Ureter (tissue), 1 donor: ENCODE data around the gene SIGLEC8. TPM values are rescaled to one million over a fixed set of nuclear protein-coding genes. Genes with fewer than 3 reads are reported as not detected.
"Not testable (repeated sequence)": the region's sequence is repeated elsewhere in the genome, so short reads cannot be mapped to it uniquely, and the experiment has no call there.

Experiments
- DNase-seq: peaks from one replicate; pipeline ENCODE4 v3.0.0-alpha.2; 2020; ENCODE audit warnings: low spot score
- total RNA-seq: library from RNA; stranded (reverse); gene quantifications from one replicate; pipeline ENCODE4 v1.2.4, GENCODE V29; 2023
- donor health status: DM: yes; HTN: yes; CAD: no.

The SIGLEC8 gene
- total RNA-seq, result 6.3 TPM

- DNase-seq, result no peak
Observed at GRCh38 chr19:51458051-51458645, at the start of gene SIGLEC8. SIGLEC8 (minus strand) TSS chr19:51458454; CDS start chr19:51458387, 67 bp downstream.

DNA sequence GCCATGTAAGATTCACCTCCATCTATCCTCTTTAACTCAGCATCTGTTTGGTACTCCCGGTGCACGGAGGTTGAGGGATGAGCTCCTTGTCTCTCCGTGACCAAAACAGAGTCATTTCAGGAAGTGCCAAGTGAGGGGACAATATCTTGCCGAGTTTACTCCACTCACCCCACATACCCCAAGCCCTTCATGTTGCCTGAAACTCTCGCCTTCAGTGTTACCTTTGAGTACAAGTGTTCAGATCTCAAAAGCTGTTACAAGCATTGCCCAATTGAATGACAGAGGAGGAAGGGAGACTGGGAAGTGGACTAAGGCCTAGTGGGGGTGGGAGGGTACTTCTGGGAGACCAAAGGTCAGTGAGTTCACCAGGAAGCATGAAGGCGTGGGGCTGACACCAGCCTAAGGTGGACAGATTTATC is 49.4 kb upstream of the SIGLEC8 start:
- DNase-seq, result no peak

- DNase-seq, result no peak
Observed at GRCh38 chr19:51507192-51507591, 48.9 kb upstream of the SIGLEC8 start.

GRCh38 chr19:51505904-51506303 is 47.6 kb upstream of the SIGLEC8 start:
- no peak for DNase-seq

DNA sequence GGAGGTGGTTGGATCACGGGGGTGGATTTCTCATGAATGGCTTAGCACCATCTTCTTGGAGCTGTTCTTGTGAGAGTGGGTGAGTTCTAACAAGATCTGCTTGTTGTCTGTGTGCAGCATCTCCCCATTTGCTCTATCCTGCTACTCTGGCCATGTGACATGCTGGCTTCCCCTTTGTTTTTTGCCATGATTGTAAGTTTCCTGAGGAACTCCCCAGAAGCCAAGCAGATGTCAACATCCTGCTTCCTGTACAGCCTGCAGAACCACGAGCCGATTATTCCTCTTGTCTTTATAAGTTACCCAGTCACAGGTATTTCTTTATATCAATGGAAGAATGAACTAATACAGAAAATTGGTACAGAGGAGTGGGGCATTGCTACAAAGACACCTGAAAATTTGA is 45.6 kb upstream of the SIGLEC8 start:
- no peak for DNase-seq

DNA sequence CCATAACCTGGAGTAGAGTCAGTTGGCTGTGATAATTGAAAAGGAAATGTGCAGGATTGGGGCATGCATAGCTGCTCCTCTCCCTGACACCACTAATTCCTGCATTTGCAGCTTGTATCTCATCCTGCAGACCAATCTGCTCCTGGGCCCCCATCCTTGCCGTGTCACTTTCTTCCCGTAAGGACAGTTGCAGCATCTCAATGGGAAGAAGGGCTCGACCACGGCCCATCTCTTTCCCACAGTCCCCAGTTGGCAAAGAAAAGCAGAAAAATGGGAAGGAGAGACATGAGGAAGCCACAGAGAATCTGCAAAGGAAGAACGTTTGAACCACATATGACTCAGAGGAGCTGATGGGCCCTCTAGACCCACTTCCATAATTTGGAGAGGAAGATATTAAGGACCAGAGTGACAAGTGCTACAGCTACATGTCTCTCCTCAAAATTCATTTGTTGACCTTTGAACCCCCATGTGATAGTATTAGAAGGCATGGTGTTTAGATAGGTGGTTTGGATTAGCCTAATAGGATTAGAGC is 45.1 kb upstream of the SIGLEC8 start:
- DNase-seq, result no peak

GRCh38 chr19:51501594-51502263 is 43.5 kb upstream of the SIGLEC8 start, which contains the start of gene SIGLEC12:
SIGLEC12 (minus strand) TSS chr19:51501800; CDS start chr19:51501733, 67 bp downstream.
- DNase-seq, result no peak

DNA sequence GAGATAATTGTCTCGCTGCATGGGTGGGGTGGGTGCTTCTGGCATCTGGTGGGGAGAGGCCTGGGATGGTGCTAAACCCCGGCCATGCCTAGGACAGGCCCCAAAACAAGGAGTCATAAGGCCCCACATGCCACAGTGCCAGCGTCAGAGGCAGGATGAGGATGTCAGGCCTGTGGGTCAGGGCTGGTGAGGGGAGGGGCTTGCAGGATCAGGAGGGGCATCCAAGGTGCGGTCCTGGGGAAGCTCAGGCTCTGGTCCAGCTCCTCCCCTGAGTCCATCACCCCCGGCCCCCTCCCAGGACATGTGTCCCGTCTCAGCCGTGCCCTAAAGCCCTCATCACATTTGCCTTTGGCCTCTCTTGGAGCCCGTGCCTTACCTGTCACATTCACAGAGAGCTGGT is 42.7 kb upstream of the SIGLEC8 start:
- DNase-seq, result not testable (repeated sequence)

DNA sequence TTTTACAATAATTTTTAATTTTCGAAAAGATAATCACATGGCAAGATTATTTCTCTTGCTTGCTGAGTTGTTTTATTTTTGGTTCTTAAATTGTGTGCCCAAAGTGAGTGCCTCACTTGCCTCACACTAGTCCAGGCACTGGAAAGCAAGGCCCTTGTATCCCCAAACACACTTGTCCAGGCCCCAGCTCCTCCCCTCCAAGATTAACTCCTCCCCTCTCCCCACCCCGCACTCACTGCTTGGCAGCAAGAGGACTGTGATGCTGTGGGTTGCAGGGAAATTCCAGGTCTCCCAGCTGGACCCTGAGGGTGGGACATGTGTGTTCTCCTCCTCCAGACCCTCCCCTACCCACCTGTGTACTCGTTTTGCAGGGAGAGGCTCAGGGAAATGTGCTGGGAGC is 39.4 kb upstream of the SIGLEC8 start:
- peak; percentile 12 for DNase-seq

DNA sequence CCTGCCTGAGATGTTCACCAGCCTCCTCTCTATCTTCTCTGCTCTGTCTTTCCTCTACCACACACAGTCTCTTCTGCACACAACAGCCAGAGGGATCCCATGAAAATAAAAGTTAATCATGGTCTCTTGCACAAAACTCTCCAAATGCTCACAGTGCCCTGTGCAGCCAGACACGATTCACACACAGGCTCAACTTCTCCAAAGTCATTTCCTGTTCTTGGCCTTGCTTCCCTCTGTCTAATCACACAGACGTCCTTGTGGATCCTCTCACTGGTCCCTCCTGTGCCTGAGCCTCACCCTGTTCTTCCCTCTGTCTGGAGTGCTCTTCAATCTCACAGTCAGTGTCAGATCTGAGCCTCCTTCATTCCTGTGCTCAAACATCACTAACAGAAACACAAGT is 35.5 kb upstream of the SIGLEC8 start:
- DNase-seq, result no peak

DNA sequence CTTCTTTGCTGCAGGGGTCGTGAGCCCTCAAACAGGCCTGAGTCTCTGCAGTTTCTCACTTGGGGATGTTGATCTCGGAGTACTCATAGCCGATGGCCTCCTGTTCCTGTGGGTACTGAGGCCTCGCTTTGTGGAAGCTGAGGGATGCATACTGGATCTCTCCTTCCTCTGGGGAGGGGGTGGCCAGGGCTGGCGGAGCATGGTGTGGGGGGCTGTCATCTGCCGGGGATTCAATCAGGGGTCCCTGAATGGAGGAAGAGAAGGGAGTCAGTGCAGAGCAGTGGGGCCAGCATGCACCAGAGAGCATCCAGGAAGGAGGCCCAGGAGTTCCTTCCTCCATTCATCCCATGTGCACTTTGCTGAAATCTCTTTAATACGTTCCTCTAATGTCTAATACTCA is 33.3 kb upstream of the SIGLEC8 start:
- no peak for DNase-seq

- no peak for DNase-seq
Observed at GRCh38 chr19:51490676-51491075, 32.4 kb upstream of the SIGLEC8 start.

GRCh38 chr19:51489113-51489512 is 30.9 kb upstream of the SIGLEC8 start:
- no peak for DNase-seq

GRCh38 chr19:51488491-51488890 is 30.2 kb upstream of the SIGLEC8 start:
- DNase-seq, result no peak

DNA sequence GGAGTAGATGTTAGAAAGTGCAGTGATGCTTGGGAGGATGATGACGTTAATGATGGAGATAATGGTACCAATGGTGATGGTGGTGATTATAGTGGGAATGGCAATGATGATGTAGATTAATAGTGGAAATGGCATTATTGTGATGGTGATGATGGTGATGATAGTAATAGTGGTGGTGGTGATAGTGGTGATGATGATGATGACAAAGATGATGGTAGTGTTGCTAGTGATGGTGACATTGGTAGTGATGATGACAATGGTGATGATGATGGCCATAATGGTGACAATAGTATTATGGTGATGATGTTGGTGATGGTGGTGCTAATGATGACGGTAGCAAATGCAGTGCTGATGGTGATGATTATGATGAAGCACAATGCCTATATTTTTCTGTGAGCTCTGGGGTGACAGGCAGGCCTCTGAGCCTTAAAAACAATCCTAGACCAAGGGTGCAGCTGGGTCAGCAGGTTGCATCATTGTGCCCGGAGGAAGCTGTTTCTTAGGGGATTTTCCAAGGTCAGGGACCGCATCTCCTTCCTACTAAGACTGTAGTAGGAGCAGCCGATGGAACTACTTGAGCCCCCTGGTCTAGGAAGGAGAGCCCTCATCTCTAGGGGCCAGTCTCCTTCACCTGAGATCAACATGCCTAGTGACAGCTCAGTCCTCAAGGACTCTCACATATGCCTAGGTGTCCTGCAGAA is 27.9 kb upstream of the SIGLEC8 start:
- no peak for DNase-seq

DNA sequence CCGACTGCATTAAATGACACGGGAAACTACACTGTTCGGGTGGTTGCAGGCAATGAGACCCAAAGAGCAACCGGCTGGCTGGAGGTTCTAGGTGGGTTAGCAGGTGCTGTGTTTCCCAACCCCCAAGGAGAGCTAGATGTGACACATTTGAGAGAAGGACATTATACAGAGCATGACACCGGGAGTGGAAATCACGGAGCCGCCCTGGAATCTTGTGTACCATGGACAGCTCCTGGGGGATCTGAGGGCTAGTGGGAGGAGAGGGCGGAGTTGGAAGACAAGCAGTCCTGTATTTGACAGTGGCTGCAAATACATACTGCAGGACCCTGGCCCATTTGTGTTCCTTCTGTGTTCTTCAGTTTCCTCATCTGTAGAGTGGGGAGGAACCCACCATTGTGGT is 22.3 kb upstream of the SIGLEC8 start:
- no peak for DNase-seq

DNA sequence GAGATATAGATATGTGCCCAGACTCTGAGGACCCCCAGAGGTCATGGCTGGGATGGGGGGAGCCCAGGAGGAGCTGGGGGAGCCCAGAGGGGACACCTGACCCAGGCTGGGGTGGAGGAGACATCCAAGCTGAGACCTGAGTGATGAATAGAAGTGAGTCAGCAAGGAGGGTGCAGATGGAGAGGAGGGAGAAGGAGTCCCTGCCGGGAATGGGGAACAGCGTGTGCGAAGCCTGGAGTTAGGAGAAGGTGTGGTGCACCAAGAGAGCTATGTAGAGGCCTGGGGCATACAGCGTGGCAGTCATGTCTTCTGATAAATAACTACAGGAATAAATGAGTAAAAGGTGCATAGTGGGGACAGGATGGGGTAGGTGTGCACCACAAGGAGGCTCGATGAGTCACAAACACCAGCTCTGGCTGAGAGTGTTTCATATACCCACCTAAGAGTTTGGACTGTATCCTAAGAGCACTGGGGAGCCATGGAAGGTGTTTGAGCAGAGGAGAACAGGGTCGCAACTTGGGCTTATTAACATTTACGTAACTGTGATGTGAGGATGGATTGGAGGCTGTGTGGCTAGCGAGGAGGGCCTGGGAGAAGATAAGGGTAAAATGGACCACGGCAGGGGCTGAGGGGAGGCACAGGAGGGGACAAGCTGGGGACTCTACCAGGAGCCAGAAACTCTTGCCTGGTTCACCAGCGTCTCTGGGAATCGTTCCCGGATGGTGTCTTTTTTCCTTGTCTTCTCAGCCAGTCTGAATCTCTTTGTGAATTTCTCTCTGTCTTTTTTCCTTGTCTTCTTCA is 21.5 kb upstream of the SIGLEC8 start:
- no peak for DNase-seq

DNA sequence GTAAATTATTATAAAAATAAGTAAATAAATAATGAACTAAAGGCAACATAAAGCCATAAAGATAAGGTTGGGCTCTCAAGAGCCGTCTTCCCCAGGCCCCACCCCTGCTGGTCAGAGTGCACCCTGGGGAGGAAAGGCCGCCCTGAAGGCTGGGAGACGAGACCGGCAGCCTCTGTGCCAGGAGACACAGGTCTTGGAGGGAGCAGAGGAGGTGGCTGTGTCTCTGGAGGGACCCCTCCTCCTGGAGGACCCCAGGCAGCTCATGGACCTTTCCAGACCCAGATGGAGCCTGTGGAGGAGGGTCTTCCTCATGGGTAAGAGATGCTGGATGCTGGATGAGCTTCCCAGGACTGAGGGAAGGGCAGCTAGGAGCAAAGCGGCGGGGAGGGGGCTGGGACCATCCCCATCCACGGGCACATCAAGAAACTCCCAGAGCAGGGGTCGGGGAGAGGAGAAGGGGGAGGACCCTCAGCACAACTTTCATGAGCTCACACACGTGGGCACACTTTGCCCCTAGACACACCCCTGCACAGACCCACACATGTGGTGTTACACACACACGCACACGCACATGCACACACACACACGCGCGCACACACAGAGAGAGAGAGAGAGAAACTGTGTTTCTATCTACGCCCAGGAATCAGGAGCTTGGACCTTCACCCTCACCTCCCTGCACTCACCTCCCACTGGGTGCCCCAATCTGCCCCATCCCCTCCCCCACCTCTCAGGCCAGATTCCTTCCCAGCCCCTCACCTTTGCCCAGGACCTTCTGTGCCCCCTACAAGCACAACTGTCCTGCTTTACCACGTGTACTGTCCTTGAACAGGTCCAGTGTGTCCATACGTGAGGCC is 20.4 kb upstream of the SIGLEC8 start, which contains the start of gene CEACAM18:
TSS of gene CEACAM18 (plus strand) at position 159 of the 854 bp plus-strand sequence.
- no peak for DNase-seq

DNA sequence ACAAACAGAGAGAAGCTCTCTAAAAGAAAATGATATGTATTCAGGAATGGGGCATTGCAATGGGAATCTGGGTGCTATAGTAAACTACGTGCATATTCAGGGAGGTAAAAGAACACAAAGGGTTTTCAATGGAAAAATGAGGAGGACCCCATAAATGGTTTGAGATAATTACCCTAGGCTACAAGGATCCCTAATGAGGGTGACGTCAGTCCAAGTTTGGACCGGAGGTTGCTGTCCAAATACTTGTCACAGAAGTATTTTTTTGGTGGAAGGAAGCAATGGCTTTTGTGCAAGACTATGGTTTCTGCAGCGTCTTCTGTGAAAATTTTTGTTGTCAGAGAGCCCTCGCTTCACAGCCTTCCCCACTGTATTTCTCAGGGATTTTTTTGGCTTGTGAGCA is 19.1 kb upstream of the SIGLEC8 start:
- DNase-seq, result no peak

DNA sequence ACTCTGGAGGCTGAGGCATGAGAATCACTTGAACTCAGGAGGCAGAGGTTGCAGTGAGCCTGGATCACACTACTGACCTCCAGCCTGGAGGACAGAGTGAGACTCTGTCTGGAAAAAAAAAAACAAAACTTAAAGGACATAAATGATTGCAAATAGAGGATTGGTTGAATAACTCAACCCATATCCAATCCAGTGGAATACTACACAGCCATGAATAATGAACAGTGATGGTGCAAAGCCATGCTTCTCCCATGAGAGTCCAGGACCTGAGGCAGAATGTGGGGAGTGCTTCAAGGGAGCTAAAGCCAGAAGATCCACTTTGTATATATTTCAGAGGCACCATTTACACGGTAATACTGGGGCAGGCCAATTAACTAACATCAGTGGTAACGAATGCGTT is 17.9 kb upstream of the SIGLEC8 start:
- no peak for DNase-seq
